IMR-90 (cell line): Measurements from ENCODE around the gene RNF212B. TPM values are rescaled to one million over a fixed set of nuclear protein-coding genes. Genes with fewer than 3 reads are reported as not detected.

ENCODE experiments used
- ATAC-seq: fragments of 200-7000 bp; cut with Tn5 transposase; 2 replicates; pipeline ENCODE4 v1.9.1; 2020; ENCODE audit warnings: low read depth, mild to moderate bottlenecking, moderate library complexity
- BruUV-seq: library from RNA; stranded (reverse); fragments of 400-500 nt; replicated peaks from 2 replicates; lab custom pipeline; 2021; lab: Mats Ljungman, UMichigan
- CTCF ChIA-PET: fragments of 300-600 bp; formaldehyde crosslinking; extraction: SDS; loops from one replicate; lab custom pipeline; 2021; ENCODE audit warnings: antibody characterized with exemption; lab: Yijun Ruan, JAX
- POLR2A ChIA-PET: fragments of 300-600 bp; sonication (Branson Sonifier 250); formaldehyde crosslinking; loops from one replicate; lab custom pipeline; 2022; ENCODE audit warnings: antibody characterized with exemption; ENCODE audit not compliant: unreplicated experiment; lab: Charles Lee
- DNase-seq: peaks from one replicate; pipeline ENCODE4 v3.0.0; 2013
- H2AFZ ChIP-seq: replicated peaks from 2 replicates; pipeline ENCODE3; 2013; ENCODE audit warnings: low read length, mild to moderate bottlenecking; ENCODE audit not compliant: poor library complexity
- H2AK5ac ChIP-seq: 2 replicates; pipeline ENCODE4 v1.6.1; 2013; ENCODE audit warnings: low read depth, low read length, inconsistent platforms
- H2AK9ac ChIP-seq: replicated peaks from 2 replicates; pipeline ENCODE3; 2013; ENCODE audit warnings: mild to moderate bottlenecking, low read depth, low read length, moderate library complexity; ENCODE audit not compliant: poor library complexity
- H2BK120ac ChIP-seq: 2 replicates; pipeline ENCODE4 v1.6.1; 2013; ENCODE audit warnings: low read depth, low read length, inconsistent platforms
- H2BK15ac ChIP-seq: 3 replicates; pipeline ENCODE4 v1.6.1; 2013; ENCODE audit warnings: low read depth, low read length, inconsistent platforms
- H2BK20ac ChIP-seq: 2 replicates; pipeline ENCODE4 v1.6.1; 2013; ENCODE audit warnings: low read depth, mild to moderate bottlenecking, inconsistent platforms, low read length, moderate library complexity
- H2BK5ac ChIP-seq: 2 replicates; pipeline ENCODE4 v1.6.1; 2013; ENCODE audit warnings: mild to moderate bottlenecking, low read depth, low read length, inconsistent platforms; ENCODE audit not compliant: poor library complexity, severe bottlenecking
- H3K14ac ChIP-seq: replicated peaks from 2 replicates; pipeline ENCODE4 v1.6.1; 2013; ENCODE audit warnings: low read depth, low read length, inconsistent platforms
- H3K18ac ChIP-seq: 2 replicates; pipeline ENCODE4 v1.6.1; 2013; ENCODE audit warnings: low read depth, low read length, control low read depth
- H3K23ac ChIP-seq: 2 replicates; pipeline ENCODE4 v1.6.1; 2013; ENCODE audit warnings: low read depth, low read length, inconsistent platforms
- H3K27ac ChIP-seq: 2 replicates; pipeline ENCODE4 v1.5.1; 2013; ENCODE audit warnings: mild to moderate bottlenecking, control low read depth, low read length; ENCODE audit not compliant: insufficient read depth
- H3K27me3 ChIP-seq: 2 replicates; pipeline ENCODE4 v1.6.1; 2013; ENCODE audit warnings: low read length; ENCODE audit not compliant: control insufficient read depth, insufficient read depth
- H3K36me3 ChIP-seq: 2 replicates; pipeline ENCODE4 v1.6.1; 2013; ENCODE audit warnings: low read length, mixed read lengths; ENCODE audit not compliant: control insufficient read depth, insufficient read depth
- H3K4ac ChIP-seq: 2 replicates; pipeline ENCODE4 v1.6.1; 2013; ENCODE audit warnings: low read depth, low read length, inconsistent platforms
- H3K4me1 ChIP-seq: 2 replicates; pipeline ENCODE4 v1.6.1; 2013; ENCODE audit warnings: low read length, mixed read lengths; ENCODE audit not compliant: control insufficient read depth, insufficient read depth
- H3K4me2 ChIP-seq: 2 replicates; pipeline ENCODE4 v1.6.1; 2013; ENCODE audit warnings: low read depth, mild to moderate bottlenecking, control low read depth, low read length, moderate library complexity
- H3K4me3 ChIP-seq: 2 replicates; pipeline ENCODE4 v1.5.1; 2013; ENCODE audit warnings: low read depth, mild to moderate bottlenecking, control low read depth, low read length, moderate library complexity; ENCODE audit not compliant: insufficient read depth
- H3K56ac ChIP-seq: 2 replicates; pipeline ENCODE4 v1.6.1; 2013; ENCODE audit warnings: low read length, inconsistent platforms; ENCODE audit not compliant: insufficient read depth; ENCODE audit errors: extremely low read depth
- H3K79me1 ChIP-seq, 2 experiments: 2 replicates each; pipeline ENCODE4 v1.6.1; 2013; ENCODE audit warnings: low read length in 2 of 2, inconsistent platforms in 1 of 2, low read depth in 1 of 2
- H3K9ac ChIP-seq: 2 replicates; pipeline ENCODE4 v1.6.1; 2013; ENCODE audit warnings: low read depth, low read length, control low read depth
- H3K9me1 ChIP-seq: 2 replicates; pipeline ENCODE4 v1.6.1; 2013; ENCODE audit warnings: low read length, inconsistent platforms; ENCODE audit not compliant: insufficient read depth
- H3K9me3 ChIP-seq: 2 replicates; pipeline ENCODE4 v1.6.1; 2013; ENCODE audit warnings: low read length; ENCODE audit not compliant: control insufficient read depth, insufficient read depth
- H4K20me1 ChIP-seq: 2 replicates; pipeline ENCODE4 v1.6.1; 2013; ENCODE audit warnings: low read length, inconsistent platforms; ENCODE audit not compliant: insufficient read depth
- H4K5ac ChIP-seq: 2 replicates; pipeline ENCODE4 v1.6.1; 2013; ENCODE audit warnings: mild to moderate bottlenecking, low read depth, low read length, control low read depth
- H4K8ac ChIP-seq, 2 experiments: 2 replicates each; pipeline ENCODE4 v1.6.1; 2013; ENCODE audit warnings: low read depth in 2 of 2, low read length in 2 of 2, control low read depth in 1 of 2, inconsistent platforms in 1 of 2
- H4K91ac ChIP-seq: 2 replicates; pipeline ENCODE4 v1.6.1; 2013; ENCODE audit warnings: low read depth, low read length, inconsistent platforms; ENCODE audit not compliant: insufficient read depth
- BHLHE40 ChIP-seq: fragments of 150-350 bp; IDR thresholded peaks from 2 replicates; pipeline ENCODE4 v1.6.1; 2016; ENCODE audit warnings: mild to moderate bottlenecking, low read depth, low read length
- CEBPB ChIP-seq: IDR thresholded peaks from 2 replicates; pipeline ENCODE4 v1.6.1; 2012; ENCODE audit warnings: low read depth, low read length, improper control_type of control experiment
- CHD1 ChIP-seq: IDR thresholded peaks from 2 replicates; pipeline ENCODE4 v1.6.1; 2012; ENCODE audit warnings: low read depth, low read length, improper control_type of control experiment
- CTCF ChIP-seq: conservative IDR thresholded peaks from 2 replicates; pipeline ENCODE4 v1.5.1; 2012; ENCODE audit warnings: mild to moderate bottlenecking, low read depth, low read length, improper control_type of control experiment
- FOS ChIP-seq: fragments of 150-350 bp; IDR thresholded peaks from 2 replicates; pipeline ENCODE4 v1.6.1; 2016; ENCODE audit warnings: low read depth, low read length
- MAZ ChIP-seq: IDR thresholded peaks from 2 replicates; pipeline ENCODE4 v1.6.1; 2012; ENCODE audit warnings: low read depth, mild to moderate bottlenecking, low read length, improper control_type of control experiment, moderate library complexity, borderline replicate concordance
- MXI1 ChIP-seq: IDR thresholded peaks from 2 replicates; pipeline ENCODE4 v1.6.1; 2012; ENCODE audit warnings: low read depth, mild to moderate bottlenecking, low read length, moderate library complexity, borderline replicate concordance
- NFE2L2 ChIP-seq: fragments of 150-350 bp; IDR thresholded peaks from 2 replicates; pipeline ENCODE4 v1.6.1; 2016; ENCODE audit warnings: low read depth, mild to moderate bottlenecking, low read length
- POLR2A ChIP-seq: IDR thresholded peaks from 2 replicates; pipeline ENCODE4 v1.6.1; 2012; ENCODE audit warnings: mild to moderate bottlenecking, low read depth, low read length
- RCOR1 ChIP-seq: IDR thresholded peaks from 2 replicates; pipeline ENCODE4 v1.6.1; 2012; ENCODE audit warnings: mild to moderate bottlenecking, low read length, improper control_type of control experiment; ENCODE audit not compliant: insufficient replicate concordance
- RFX5 ChIP-seq: IDR thresholded peaks from 2 replicates; pipeline ENCODE4 v1.8.0; 2012; ENCODE audit warnings: low read depth, mild to moderate bottlenecking, low read length, moderate library complexity
- USF2 ChIP-seq: fragments of 150-350 bp; IDR thresholded peaks from 2 replicates; pipeline ENCODE4 v1.6.1; 2017; ENCODE audit warnings: mild to moderate bottlenecking, antibody characterized with exemption, low read length, low read depth
- WGBS, 2 experiments: methylation state at CpG; one replicate each; pipeline versions ENCODE4 v1.1.5 to v1.1.7; 2013; ENCODE audit warnings: missing lambda C conversion rate in 2 of 2; ENCODE audit not compliant: insufficient read length in 1 of 2; ENCODE audit errors: extremely low coverage in 2 of 2; 5-methylcytosine and 5-hydroxymethylcytosine counted together
- dilution Hi-C: fragments of 300-500 bp; cut with HindIII; formaldehyde crosslinking; loops from one replicate; pipeline ENCODE4 v1.14.3; 2018; ENCODE audit warnings: low sequenced_read_pairs; ENCODE audit not compliant: unreplicated experiment
- in situ Hi-C: fragments of 300-500 bp; cut with MboI; formaldehyde crosslinking; loops from 3 replicates; pipeline ENCODE4 v1.14.3; 2019; ENCODE audit warnings: low sequenced_read_pairs, inconsistent platforms, mixed read lengths
- intact Hi-C: fragments of 100-400 bp; cut with micrococcal nuclease; formaldehyde crosslinking; loops from 2 replicates; pipeline ENCODE4 v1.10.0; 2022
- polyA plus RNA-seq, 3 experiments: library from polyadenylated mRNA; depleted of rRNA; stranded (reverse); fragments of >200 nt; gene quantifications; 2 replicates each; pipeline ENCODE4 v1.2.3, GENCODE V29; 2012; ENCODE audit warnings: low replicate concordance in 1 of 3
- total RNA-seq: library from RNA; depleted of rRNA; stranded (reverse); fragments of >200 nt; gene quantifications from 2 replicates; pipeline ENCODE4 v1.2.3, GENCODE V29; 2012
- TF ChIP-seq, protein P1 (sequence below): fragments of 150-350 bp; IDR thresholded peaks from 2 replicates; pipeline ENCODE4 v1.6.1; 2016; ENCODE audit warnings: low read depth, mild to moderate bottlenecking, low read length, moderate library complexity, borderline replicate concordance

RNF212B gene
- total and polyA plus RNA-seq, 2 of the 4 experiments (the other 2 are of a cell fraction), result not detected

- H4K20me1 ChIP-seq, result peaks cover 16% of the 10 kb centered on the region; the same call in 1 of the 2 replicates
- no peak for DNase-seq
- H3K27me3 ChIP-seq, result no peaks in the 10 kb centered on the region
- H3K4ac ChIP-seq, result peak overlapping the region; percentile 87
- H4K91ac ChIP-seq, result peak overlapping the region; percentile 68
- H4K8ac ChIP-seq, result peak overlapping the region; percentile 95 to 97
- no peaks in the 10 kb centered on the region for H3K9me1 ChIP-seq
- ChIA-PET POLR2A (no interaction called here), CTCF (no interaction called here)
- H3K23ac ChIP-seq, result no peak overlapping the region
- no peak overlapping the region for H3K4me3 ChIP-seq
- no peak overlapping the region for H2BK20ac ChIP-seq
- H2BK5ac ChIP-seq, result peak overlapping the region; percentile 67
- H2AK5ac ChIP-seq, result peak overlapping the region; percentile 86
- in situ Hi-C loops, result loop anchor here (10.0 to 25.0 kb wide), 5 partner anchors 55 to 1117 kb away; partner anchors contain the start of genes CBLN3, CMTM5, EMC9 and FITM1
- peaks cover 27 to 50% of the 10 kb centered on the region in 2 experiments for H3K79me1 ChIP-seq
- H3K14ac ChIP-seq, result no peak overlapping the region
- no peaks in the 10 kb centered on the region for H3K9me3 ChIP-seq
- peaks cover 26% of the 10 kb centered on the region for H3K36me3 ChIP-seq
- H3K56ac ChIP-seq, result no peak overlapping the region
- intact Hi-C loops, result no loop called here
- 94% methylated on average over 6 of the region's 17 CpGs; no CpG with 5 or more reads in 1 of the 2 experiments for WGBS, 2 experiments
- dilution Hi-C loops, result no loop called here
- no peak for ATAC-seq
- no peak overlapping the region for H3K9ac ChIP-seq
- H3K18ac ChIP-seq, result no peak overlapping the region; the same call in 1 of the 2 replicates
- H4K5ac ChIP-seq, result peak overlapping the region; percentile 99
- no peak overlapping the region for H2BK15ac ChIP-seq
- H3K27ac ChIP-seq, result peak overlapping the region; percentile 80
- BruUV-seq, result no TSS peak
- peak overlapping the region; percentile 84 for H3K4me2 ChIP-seq
- H2AFZ ChIP-seq, result no peak overlapping the region
- peak overlapping the region; percentile 75 for H2AK9ac ChIP-seq
- peaks cover 6% of the 10 kb centered on the region; the same call in 1 of the 2 replicates for H3K4me1 ChIP-seq
- no peak overlapping the region for H2BK120ac ChIP-seq
- TF ChIP-seq, protein P1, sequence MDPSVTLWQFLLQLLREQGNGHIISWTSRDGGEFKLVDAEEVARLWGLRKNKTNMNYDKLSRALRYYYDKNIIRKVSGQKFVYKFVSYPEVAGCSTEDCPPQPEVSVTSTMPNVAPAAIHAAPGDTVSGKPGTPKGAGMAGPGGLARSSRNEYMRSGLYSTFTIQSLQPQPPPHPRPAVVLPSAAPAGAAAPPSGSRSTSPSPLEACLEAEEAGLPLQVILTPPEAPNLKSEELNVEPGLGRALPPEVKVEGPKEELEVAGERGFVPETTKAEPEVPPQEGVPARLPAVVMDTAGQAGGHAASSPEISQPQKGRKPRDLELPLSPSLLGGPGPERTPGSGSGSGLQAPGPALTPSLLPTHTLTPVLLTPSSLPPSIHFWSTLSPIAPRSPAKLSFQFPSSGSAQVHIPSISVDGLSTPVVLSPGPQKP, result no peak
- TF ChIP-seq RFX5 (no peak), CHD1 (no peak), USF2 (no peak), CEBPB (no peak), MAZ (no peak), MXI1 (no peak), BHLHE40 (no peak), POLR2A (no peak), NFE2L2 (no peak), RCOR1 (no peak), CTCF (no peak), FOS (no peak)
Measured at GRCh38 chr14:23319746-23320583, 82.2 kb downstream of the RNF212B start.
